GM23248 (cell line): ENCODE measurements around the gene ZHX3. TPM values are rescaled to one million over a fixed set of nuclear protein-coding genes. Genes with fewer than 3 reads are reported as not detected.

Experiments
- DNase-seq: peaks from one replicate; pipeline ENCODE4 v3.0.0-alpha.2; 2015
- H2AFZ ChIP-seq: fragments of 200-600 bp; sonication (generic); 2 replicates; pipeline ENCODE4 v1.6.1; 2016; ENCODE audit warnings: antibody characterized with exemption
- H3F3A ChIP-seq: fragments of 200-600 bp; sonication (generic); 2 replicates; pipeline ENCODE4 v1.6.1; 2016; ENCODE audit warnings: mild to moderate bottlenecking, antibody characterized with exemption, mixed run types; ENCODE audit not compliant: insufficient read depth
- H3K27ac ChIP-seq: fragments of 200-600 bp; sonication (generic); 2 replicates; pipeline ENCODE4 v1.5.1; 2016; ENCODE audit warnings: mild to moderate bottlenecking
- H3K27me3 ChIP-seq: fragments of 200-600 bp; sonication (generic); replicated peaks from 2 replicates; pipeline ENCODE4 v1.6.1; 2016; ENCODE audit warnings: mild to moderate bottlenecking; ENCODE audit not compliant: insufficient read depth
- H3K36me3 ChIP-seq: fragments of 200-600 bp; sonication (generic); 2 replicates; pipeline ENCODE4 v1.6.1; 2016; ENCODE audit warnings: low read depth, mild to moderate bottlenecking
- H3K4me1 ChIP-seq: fragments of 200-600 bp; sonication (generic); 2 replicates; pipeline ENCODE4 v1.6.1; 2016; ENCODE audit warnings: mild to moderate bottlenecking; ENCODE audit not compliant: insufficient read depth
- H3K4me2 ChIP-seq: fragments of 200-600 bp; sonication (generic); one replicate; pipeline ENCODE4 v1.6.1; 2016; ENCODE audit warnings: mild to moderate bottlenecking; ENCODE audit not compliant: unreplicated experiment
- H3K4me3 ChIP-seq: fragments of 200-600 bp; sonication (generic); 2 replicates; pipeline ENCODE4 v1.5.1; 2016; ENCODE audit warnings: mild to moderate bottlenecking
- H3K79me2 ChIP-seq: fragments of 200-600 bp; sonication (generic); 2 replicates; pipeline ENCODE4 v1.6.1; 2016; ENCODE audit warnings: mild to moderate bottlenecking; ENCODE audit not compliant: insufficient read depth
- H3K9ac ChIP-seq: fragments of 200-600 bp; sonication (generic); 2 replicates; pipeline ENCODE4 v1.6.1; 2016; ENCODE audit warnings: mild to moderate bottlenecking
- H3K9me2 ChIP-seq: fragments of 200-600 bp; sonication (generic); 2 replicates; pipeline ENCODE4 v1.6.1; 2016; ENCODE audit warnings: mixed run types, mild to moderate bottlenecking, moderate library complexity; ENCODE audit not compliant: insufficient read depth
- H3K9me3 ChIP-seq: fragments of 200-600 bp; sonication (generic); one replicate; pipeline ENCODE4 v1.6.1; 2017; ENCODE audit warnings: low read depth
- H4K20me1 ChIP-seq: fragments of 200-600 bp; sonication (generic); 2 replicates; pipeline ENCODE4 v1.6.0; 2016; ENCODE audit not compliant: insufficient read depth
- EZH2 ChIP-seq: fragments of 200-600 bp; sonication (generic); IDR thresholded peaks from 2 replicates; pipeline ENCODE4 v1.6.1; 2018; ENCODE audit warnings: antibody characterized with exemption, mild to moderate bottlenecking; ENCODE audit not compliant: insufficient read depth, poor library complexity, severe bottlenecking
- EZH2phosphoT487 ChIP-seq: fragments of 200-600 bp; sonication (generic); IDR thresholded peaks from 2 replicates; pipeline ENCODE4 v1.6.1; 2018; ENCODE audit warnings: antibody characterized with exemption, moderate library complexity, mild to moderate bottlenecking, low read depth; ENCODE audit not compliant: insufficient read depth
- WGBS, 2 experiments: methylation state at CpG; one replicate each; pipeline ENCODE4 v1.1.6; 2015 to 2017; ENCODE audit warnings: low lambda C conversion rate in 2 of 2, low coverage in 1 of 2; ENCODE audit errors: missing lambda C conversion rate in 2 of 2; 5-methylcytosine and 5-hydroxymethylcytosine counted together
- in situ Hi-C: fragments of 300-500 bp; cut with MboI; formaldehyde crosslinking; loops from 2 replicates; pipeline ENCODE4 v1.15.0; 2020
- polyA plus RNA-seq: library from polyadenylated mRNA; unstranded; fragments of >200 nt; fragmentation: Nextera tagmentation; extraction: Ambion mirVana; gene quantifications from 2 replicates; pipeline ENCODE4 v1.2.1, GENCODE V29; 2016
- total RNA-seq: library from RNA; depleted of rRNA; stranded (reverse); fragments of >200 nt; shearing (Covaris generic); gene quantifications from 2 replicates; pipeline ENCODE4 v1.2.3, GENCODE V29; 2014

ZHX3 gene
- total and polyA plus RNA-seq, 2 experiments from 2014 or later = 9.8 to 38.5 TPM

GRCh38 chr20:41143354-41143753, 174.2 kb downstream of the ZHX3 start:
- peaks cover 18% of the 10 kb centered on the region; the same call in 1 of the 2 replicates for H3K4me1 ChIP-seq
- no peaks in the 10 kb centered on the region for H4K20me1 ChIP-seq
- H3K79me2 ChIP-seq = peaks cover 99% of the 10 kb centered on the region
- in situ Hi-C loops = no loop called here
- no peak overlapping the region for H3K4me2 ChIP-seq
- H3F3A ChIP-seq = no peaks in the 10 kb centered on the region
- 77 to 88% methylated on average over 2 of the region's 2 CpGs for WGBS, 2 experiments
- no peaks in the 10 kb centered on the region for H3K36me3 ChIP-seq
- DNase-seq = no peak
- no peaks in the 10 kb centered on the region for H3K27me3 ChIP-seq
- H3K4me3 ChIP-seq = no peak overlapping the region
- H2AFZ ChIP-seq = no peak overlapping the region
- H3K9ac ChIP-seq = no peak overlapping the region
- TF ChIP-seq EZH2 = no peak
- no peak for TF ChIP-seq EZH2phosphoT487
- no peak overlapping the region for H3K27ac ChIP-seq
- H3K9me3 ChIP-seq = no peaks in the 10 kb centered on the region
- H3K9me2 ChIP-seq = no peaks in the 10 kb centered on the region

- Histone ChIP-seq H3K4me2 (no peak overlapping the region), H3K4me1 (peaks cover 18% of the 10 kb centered on the region; the same call in 1 of the 2 replicates), H3K27me3 (no peaks in the 10 kb centered on the region), H3K4me3 (no peak overlapping the region), H3K9me3 (no peaks in the 10 kb centered on the region), H2AFZ (no peak overlapping the region), H3K79me2 (peaks cover 99% of the 10 kb centered on the region), H3K9me2 (no peaks in the 10 kb centered on the region), H3K9ac (no peak overlapping the region), H4K20me1 (no peaks in the 10 kb centered on the region), H3F3A (no peaks in the 10 kb centered on the region), H3K36me3 (no peaks in the 10 kb centered on the region), H3K27ac (no peak overlapping the region)
- WGBS, 2 experiments = 79 to 90% methylated on average over 5 of the region's 5 CpGs
- TF ChIP-seq EZH2 = no peak
- no peak for TF ChIP-seq EZH2phosphoT487
- DNase-seq = no peak
- in situ Hi-C loops = no loop called here
Observed at GRCh38 chr20:41142919-41143318, 174.6 kb downstream of the ZHX3 start.

- Histone ChIP-seq H3K9ac (no peak overlapping the region), H2AFZ (no peak overlapping the region), H4K20me1 (no peaks in the 10 kb centered on the region), H3K4me3 (no peak overlapping the region), H3F3A (no peaks in the 10 kb centered on the region), H3K79me2 (peaks cover 97% of the 10 kb centered on the region), H3K4me2 (no peak overlapping the region), H3K36me3 (no peaks in the 10 kb centered on the region), H3K4me1 (peaks cover 18% of the 10 kb centered on the region; the same call in 1 of the 2 replicates), H3K9me3 (no peaks in the 10 kb centered on the region), H3K9me2 (no peaks in the 10 kb centered on the region), H3K27me3 (no peaks in the 10 kb centered on the region), H3K27ac (no peak overlapping the region)
- no peak for DNase-seq
- WGBS, 2 experiments = 71 to 79% methylated on average over 4 of the region's 4 CpGs
- no peak for TF ChIP-seq EZH2
- no peak for TF ChIP-seq EZH2phosphoT487
- in situ Hi-C loops = no loop called here
Observed at GRCh38 chr20:41142245-41142644, 175.3 kb downstream of the ZHX3 start.

- H4K20me1 ChIP-seq = no peaks in the 10 kb centered on the region
Observed at GRCh38 chr20:41141153-41141815, 176.2 kb downstream of the ZHX3 start.

More at GRCh38 chr20:41141153-41141815, 176.2 kb downstream of the ZHX3 start:
- H3K4me1 ChIP-seq = peaks cover 18% of the 10 kb centered on the region; the same call in 1 of the 2 replicates
- H3K36me3 ChIP-seq = no peaks in the 10 kb centered on the region
- peak overlapping the region; percentile 23; the same call in 1 of the 2 replicates for H3K9ac ChIP-seq
- H3K9me3 ChIP-seq = no peaks in the 10 kb centered on the region
- no peak overlapping the region for H3K4me3 ChIP-seq
- no peak overlapping the region for H3K4me2 ChIP-seq
- 50 to 59% methylated on average over 7 to 8 of the region's 8 CpGs for WGBS, 2 experiments
- H2AFZ ChIP-seq = no peak overlapping the region
- no peak overlapping the region for H3K27ac ChIP-seq
- peaks cover 87% of the 10 kb centered on the region for H3K79me2 ChIP-seq
- no peak for TF ChIP-seq EZH2
- TF ChIP-seq EZH2phosphoT487 = no peak
- H3K9me2 ChIP-seq = no peaks in the 10 kb centered on the region
- H3F3A ChIP-seq = no peaks in the 10 kb centered on the region
- no peaks in the 10 kb centered on the region for H3K27me3 ChIP-seq
- in situ Hi-C loops = no loop called here
- DNase-seq = peak; percentile 31
